ENCODE measurements around the gene ACKR3. TPM values are rescaled to one million over a fixed set of nuclear protein-coding genes. Genes with fewer than 3 reads are reported as not detected.

The ACKR3 gene
- total RNA-seq, 1 donor from 2014 or later: 75.6 TPM

GRCh38 chr2:236582968-236583367 lies 13.3 kb downstream of the ACKR3 start:
- Histone ChIP-seq H3K4me3 (no peak overlapping the region), H3K36me3 (peaks cover 30 to 41% of the 10 kb centered on the region in 2 donors), H3K27me3 (no peaks in the 10 kb centered on the region), H3K4me1 (peaks cover 7 to 12% of the 10 kb centered on the region in 2 donors), H3K27ac (no peak overlapping the region), H3K9me3 (no peaks in the 10 kb centered on the region)
- TF ChIP-seq CTCF (IDR thresholded peaks at IDR 0.05): no peak
- DNase-seq (ENCODE audit: low spot score in 2 of 2): peak in 1 of 2 donors; percentile 18
- intact Hi-C loops (cut with DNase I): no loop called here

DNA sequence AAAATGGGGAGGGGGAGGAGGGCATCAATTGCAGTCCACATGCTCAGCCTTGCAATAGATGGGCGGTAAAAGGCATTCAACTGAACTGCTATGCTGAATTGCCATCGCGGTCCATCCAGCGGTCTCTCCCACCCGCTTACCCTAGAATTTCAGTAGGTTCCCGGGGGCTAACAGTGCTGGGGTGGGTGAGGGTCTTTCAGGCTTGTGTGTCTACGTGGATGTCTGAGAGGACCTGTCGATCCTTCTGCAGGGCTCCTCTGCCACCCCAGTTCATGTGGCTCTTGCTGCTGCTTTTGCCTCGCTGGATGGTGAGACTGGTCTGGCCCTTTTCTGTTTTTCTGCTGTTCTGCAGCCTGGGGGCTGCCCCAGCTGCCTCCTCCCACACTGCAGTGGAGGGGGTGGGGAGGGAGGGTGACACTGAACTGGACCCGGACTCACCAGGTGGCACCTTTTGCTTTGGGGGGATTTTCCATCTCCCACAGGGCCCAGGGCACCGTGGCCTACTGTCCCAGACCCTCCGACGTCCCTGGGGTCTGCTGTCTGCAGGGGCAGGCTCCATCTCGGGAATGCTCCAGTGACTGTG lies 14.1 kb downstream of the ACKR3 start:
- intact Hi-C loops (cut with DNase I): no loop called here
- DNase-seq (ENCODE audit: low spot score in 2 of 2): peak in 1 of 2 donors; percentile 56
- no peak for TF ChIP-seq CTCF (IDR thresholded peaks at IDR 0.05)
- no peak overlapping the region for H3K27ac ChIP-seq
- H3K9me3 ChIP-seq: no peaks in the 10 kb centered on the region
- peaks cover 30 to 41% of the 10 kb centered on the region in 2 donors for H3K36me3 ChIP-seq
- H3K27me3 ChIP-seq: no peaks in the 10 kb centered on the region
- H3K4me1 ChIP-seq: peaks cover 6 to 7% of the 10 kb centered on the region in 2 donors
- H3K4me3 ChIP-seq: no peak overlapping the region

DNA sequence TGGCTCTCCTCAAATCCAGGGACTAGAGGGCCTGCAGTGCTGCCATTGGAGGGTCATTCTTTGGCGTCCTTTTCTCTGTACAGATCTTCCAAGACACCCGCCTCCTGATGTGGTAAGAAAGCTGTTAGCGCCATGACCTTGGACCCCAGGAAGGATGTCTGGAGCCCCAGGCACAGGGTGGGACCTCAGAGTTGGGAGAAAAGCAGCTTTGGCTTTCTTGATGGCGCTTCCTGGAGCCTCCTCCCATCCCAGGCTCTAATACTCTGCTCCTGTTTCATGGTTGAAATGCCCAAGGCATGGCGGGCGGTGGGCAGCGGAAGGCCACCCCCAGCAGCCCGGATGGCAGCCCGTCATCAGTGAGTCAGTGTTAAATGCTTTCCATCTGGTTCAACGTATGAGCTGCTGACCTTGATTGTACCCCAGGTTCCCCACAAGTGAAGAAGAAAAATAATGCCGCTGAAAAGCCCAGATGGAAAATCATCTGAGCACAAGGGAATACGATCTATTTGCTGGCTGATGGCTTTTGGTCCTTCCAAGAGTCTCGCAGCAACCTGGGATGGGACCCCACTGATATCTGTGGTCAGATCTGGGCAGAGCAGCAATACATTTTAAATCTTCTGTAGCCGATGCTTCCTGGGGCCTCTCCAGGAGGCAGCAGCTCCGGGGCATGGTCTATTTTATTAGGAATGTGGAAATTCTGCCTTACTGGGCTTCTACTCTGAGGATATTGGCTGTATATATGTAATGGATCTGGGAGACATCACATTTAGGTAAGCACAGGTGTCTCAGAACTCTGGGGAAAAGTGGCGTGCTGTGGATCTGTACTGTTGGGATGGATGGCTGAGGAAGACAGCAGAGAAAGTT lies 15.1 kb downstream of the ACKR3 start:
- Histone ChIP-seq H3K9me3 (no peaks in the 10 kb centered on the region), H3K4me3 (no peak overlapping the region), H3K27me3 (no peaks in the 10 kb centered on the region), H3K4me1 (peaks cover 0 to 1% of the 10 kb centered on the region in 2 donors), H3K27ac (no peak overlapping the region), H3K36me3 (peaks cover 30 to 41% of the 10 kb centered on the region in 2 donors)
- intact Hi-C loops (cut with DNase I): no loop called here
- no peak for TF ChIP-seq CTCF (IDR thresholded peaks at IDR 0.05)
- no peak for DNase-seq (ENCODE audit: low spot score in 2 of 2)

DNA sequence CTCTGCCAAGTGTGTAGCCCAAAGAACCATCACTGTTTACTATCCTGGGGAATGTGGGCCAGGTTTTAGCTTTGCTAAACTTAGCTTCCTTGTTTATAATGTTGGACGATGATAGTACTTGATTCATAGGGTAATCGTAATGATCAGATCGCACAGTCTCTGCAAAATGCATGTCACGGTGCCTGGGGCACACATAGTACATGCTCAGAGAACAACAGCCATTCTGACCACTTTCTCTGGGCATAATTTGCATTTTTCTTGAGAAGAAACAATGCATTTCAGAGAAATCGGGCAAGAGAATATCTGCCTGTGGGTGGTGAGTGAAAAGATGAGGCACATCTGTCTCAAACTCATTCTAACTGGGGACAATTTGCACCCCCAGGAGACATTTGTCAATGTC lies 16.3 kb downstream of the ACKR3 start:
- Histone ChIP-seq H3K36me3 (peaks cover 22 to 32% of the 10 kb centered on the region in 2 donors), H3K9me3 (no peaks in the 10 kb centered on the region), H3K4me3 (no peak overlapping the region), H3K4me1 (no peaks in the 10 kb centered on the region), H3K27me3 (no peaks in the 10 kb centered on the region), H3K27ac (no peak overlapping the region)
- DNase-seq (ENCODE audit: low spot score in 2 of 2): no peak
- intact Hi-C loops (cut with DNase I): no loop called here
- no peak for TF ChIP-seq CTCF (IDR thresholded peaks at IDR 0.05)

DNA sequence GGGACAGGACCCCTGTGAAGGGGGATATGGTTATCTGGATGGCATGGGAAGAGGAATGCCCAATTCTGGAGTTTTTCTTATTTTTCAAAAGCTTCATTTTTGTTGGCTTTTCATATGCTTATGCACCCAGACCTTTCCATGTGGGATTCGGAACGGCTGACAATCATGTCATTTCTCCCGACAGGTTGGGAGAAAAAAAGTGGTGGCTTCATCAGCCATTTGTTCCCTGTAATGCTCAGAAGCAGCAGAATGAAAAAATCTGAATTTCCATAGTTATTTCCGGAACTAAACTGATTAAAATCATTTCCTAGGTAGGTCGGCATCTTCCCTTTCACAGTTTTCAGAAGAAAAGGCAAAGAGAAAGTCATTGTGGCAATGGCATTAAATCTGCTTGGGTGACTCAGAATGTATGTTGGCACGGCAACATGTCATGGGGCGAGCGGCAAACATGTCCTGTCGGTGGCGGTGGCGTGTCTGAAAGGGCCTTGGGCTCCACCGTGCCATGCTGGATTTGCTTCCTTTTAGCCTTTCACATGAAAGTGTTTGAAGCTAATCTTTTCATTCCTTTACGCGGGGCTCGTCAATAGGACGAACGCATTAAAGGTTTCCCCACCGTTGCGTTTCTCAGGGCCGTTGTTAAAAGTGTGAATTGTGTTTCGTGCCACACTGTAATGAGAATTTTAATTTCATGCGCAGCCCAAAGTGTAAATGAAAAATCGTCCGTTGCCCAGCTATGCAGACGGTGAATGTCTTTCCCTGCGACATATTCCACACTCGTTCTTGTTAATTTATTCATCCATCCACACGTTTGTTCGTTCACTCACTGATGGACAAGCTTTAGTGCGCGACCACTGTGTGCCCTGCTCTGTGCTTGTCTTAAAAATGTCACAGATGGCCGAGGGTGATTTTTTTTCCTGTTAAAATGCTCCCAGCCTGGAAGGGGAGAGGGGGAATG lies 18.5 kb downstream of the ACKR3 start:
- Histone ChIP-seq H3K27ac (no peak overlapping the region), H3K9me3 (no peaks in the 10 kb centered on the region), H3K4me1 (no peaks in the 10 kb centered on the region), H3K36me3 (peaks cover 2 to 11% of the 10 kb centered on the region in 2 donors), H3K4me3 (no peak overlapping the region), H3K27me3 (no peaks in the 10 kb centered on the region)
- intact Hi-C loops (cut with DNase I): no loop called here
- no peak for DNase-seq (ENCODE audit: low spot score in 2 of 2)
- no peak for TF ChIP-seq CTCF (IDR thresholded peaks at IDR 0.05)

All from ascending aorta (tissue), 2 donors.